ENCODE measurements around the gene ABCB11.
A peak's percentile ranks its signal among the peaks of the same experiment; 100 is the strongest.

The ABCB11 gene

GRCh38 chr2:168928113-168928831, 102.9 kb downstream of the ABCB11 start:
- no peaks in the 10 kb centered on the region for H3K36me3 Mint-ChIP-seq
- H3K27me3 Mint-ChIP-seq: peaks cover 13% of the 10 kb centered on the region
- no peaks in the 10 kb centered on the region for H3K9me3 Mint-ChIP-seq (ENCODE audit: low read depth)
- H3K4me3 Mint-ChIP-seq: no peak overlapping the region
- H3K27ac Mint-ChIP-seq: no peak overlapping the region
- H3K4me1 Mint-ChIP-seq (ENCODE audit: low read depth): no peaks in the 10 kb centered on the region

- no peaks in the 10 kb centered on the region for H3K36me3 Mint-ChIP-seq
- H3K27me3 Mint-ChIP-seq: peaks cover 22% of the 10 kb centered on the region
- H3K4me1 Mint-ChIP-seq (ENCODE audit: low read depth): no peaks in the 10 kb centered on the region
- no peak overlapping the region for H3K27ac Mint-ChIP-seq
- H3K9me3 Mint-ChIP-seq (ENCODE audit: low read depth): no peaks in the 10 kb centered on the region
- H3K4me3 Mint-ChIP-seq: no peak overlapping the region
Observed at GRCh38 chr2:168926621-168927386, 104.3 kb downstream of the ABCB11 start.

- H3K4me3 Mint-ChIP-seq: no peak overlapping the region
- H3K9me3 Mint-ChIP-seq (ENCODE audit: low read depth): no peaks in the 10 kb centered on the region
- H3K27me3 Mint-ChIP-seq: peaks cover 17% of the 10 kb centered on the region
- H3K4me1 Mint-ChIP-seq (ENCODE audit: low read depth): peaks cover 3% of the 10 kb centered on the region
- no peaks in the 10 kb centered on the region for H3K36me3 Mint-ChIP-seq
- H3K27ac Mint-ChIP-seq: no peak overlapping the region
Observed at GRCh38 chr2:168920504-168921157, 110.5 kb downstream of the ABCB11 start.

GRCh38 chr2:168916331-168916675, 114.8 kb downstream of the ABCB11 start:
- no peaks in the 10 kb centered on the region for H3K9me3 Mint-ChIP-seq (ENCODE audit: low read depth)
- peaks cover 8% of the 10 kb centered on the region for H3K27me3 Mint-ChIP-seq
- no peak overlapping the region for H3K27ac Mint-ChIP-seq
- no peak overlapping the region for H3K4me3 Mint-ChIP-seq
- H3K4me1 Mint-ChIP-seq (ENCODE audit: low read depth): peaks cover 9% of the 10 kb centered on the region
- peaks cover 3% of the 10 kb centered on the region for H3K36me3 Mint-ChIP-seq

- H3K27me3 Mint-ChIP-seq: peaks cover 7% of the 10 kb centered on the region
- H3K4me1 Mint-ChIP-seq (ENCODE audit: low read depth): peaks cover 9% of the 10 kb centered on the region
- H3K4me3 Mint-ChIP-seq: no peak overlapping the region
- peaks cover 3% of the 10 kb centered on the region for H3K36me3 Mint-ChIP-seq
- H3K9me3 Mint-ChIP-seq (ENCODE audit: low read depth): no peaks in the 10 kb centered on the region
- no peak overlapping the region for H3K27ac Mint-ChIP-seq
Observed at GRCh38 chr2:168915441-168916330, 115.4 kb downstream of the ABCB11 start.

GRCh38 chr2:168913495-168913894, 117.6 kb downstream of the ABCB11 start:
- Mint-ChIP-seq H3K36me3 (peaks cover 3% of the 10 kb centered on the region), H3K9me3 (ENCODE audit: low read depth) (no peaks in the 10 kb centered on the region), H3K27me3 (peaks cover 4% of the 10 kb centered on the region), H3K4me3 (no peak overlapping the region), H3K4me1 (ENCODE audit: low read depth) (peaks cover 9% of the 10 kb centered on the region), H3K27ac (no peak overlapping the region)

- Mint-ChIP-seq H3K27ac (no peak overlapping the region), H3K27me3 (peaks cover 4% of the 10 kb centered on the region), H3K4me1 (ENCODE audit: low read depth) (peaks cover 9% of the 10 kb centered on the region), H3K9me3 (ENCODE audit: low read depth) (no peaks in the 10 kb centered on the region), H3K4me3 (peak overlapping the region; percentile 67), H3K36me3 (peaks cover 3% of the 10 kb centered on the region)
Observed at GRCh38 chr2:168912901-168913369, 118.2 kb downstream of the ABCB11 start.

- H3K9me3 Mint-ChIP-seq (ENCODE audit: low read depth): no peaks in the 10 kb centered on the region
- H3K4me1 Mint-ChIP-seq (ENCODE audit: low read depth): peaks cover 9% of the 10 kb centered on the region
- H3K4me3 Mint-ChIP-seq: peak overlapping the region; percentile 67
- peaks cover 3% of the 10 kb centered on the region for H3K36me3 Mint-ChIP-seq
- H3K27me3 Mint-ChIP-seq: peaks cover 4% of the 10 kb centered on the region
- H3K27ac Mint-ChIP-seq: no peak overlapping the region
Observed at GRCh38 chr2:168912466-168912865, 118.7 kb downstream of the ABCB11 start.

GRCh38 chr2:168910330-168910729, 120.8 kb downstream of the ABCB11 start:
- peaks cover 3% of the 10 kb centered on the region for H3K36me3 Mint-ChIP-seq
- H3K4me1 Mint-ChIP-seq (ENCODE audit: low read depth): peaks cover 7% of the 10 kb centered on the region
- no peak overlapping the region for H3K27ac Mint-ChIP-seq
- peaks cover 4% of the 10 kb centered on the region for H3K27me3 Mint-ChIP-seq
- no peaks in the 10 kb centered on the region for H3K9me3 Mint-ChIP-seq (ENCODE audit: low read depth)
- no peak overlapping the region for H3K4me3 Mint-ChIP-seq

- Mint-ChIP-seq H3K27ac (no peak overlapping the region), H3K4me3 (no peak overlapping the region), H3K9me3 (ENCODE audit: low read depth) (no peaks in the 10 kb centered on the region), H3K27me3 (peaks cover 2% of the 10 kb centered on the region), H3K4me1 (ENCODE audit: low read depth) (peaks cover 4% of the 10 kb centered on the region), H3K36me3 (no peaks in the 10 kb centered on the region)
Observed at GRCh38 chr2:168907940-168908662, 123.0 kb downstream of the ABCB11 start.

- H3K4me3 Mint-ChIP-seq: no peak overlapping the region
- no peaks in the 10 kb centered on the region for H3K4me1 Mint-ChIP-seq (ENCODE audit: low read depth)
- H3K9me3 Mint-ChIP-seq (ENCODE audit: low read depth): no peaks in the 10 kb centered on the region
- no peak overlapping the region for H3K27ac Mint-ChIP-seq
- peaks cover 4% of the 10 kb centered on the region for H3K27me3 Mint-ChIP-seq
- no peaks in the 10 kb centered on the region for H3K36me3 Mint-ChIP-seq
Observed at GRCh38 chr2:168904358-168904757, 126.8 kb downstream of the ABCB11 start.

- Mint-ChIP-seq H3K4me3 (no peak overlapping the region), H3K4me1 (ENCODE audit: low read depth) (no peaks in the 10 kb centered on the region), H3K27me3 (peaks cover 4% of the 10 kb centered on the region), H3K36me3 (no peaks in the 10 kb centered on the region), H3K27ac (no peak overlapping the region), H3K9me3 (ENCODE audit: low read depth) (no peaks in the 10 kb centered on the region)
Observed at GRCh38 chr2:168903888-168904287, 127.2 kb downstream of the ABCB11 start.

GRCh38 chr2:168901003-168901402, 130.1 kb downstream of the ABCB11 start, which contains the start of gene G6PC2:
Gene G6PC2 (plus strand): TSS chr2:168901291. CDS start chr2:168901332, 41 bp downstream.
- H3K27me3 Mint-ChIP-seq: peaks cover 4% of the 10 kb centered on the region
- no peak within 1 kb of the TSS for H3K27ac Mint-ChIP-seq
- no peaks in the 10 kb centered on the region for H3K9me3 Mint-ChIP-seq (ENCODE audit: low read depth)
- H3K4me3 Mint-ChIP-seq: no peak within 1 kb of the TSS
- H3K36me3 Mint-ChIP-seq: no peaks in the 10 kb centered on the region
- no peaks in the 10 kb centered on the region for H3K4me1 Mint-ChIP-seq (ENCODE audit: low read depth)

- H3K4me3 Mint-ChIP-seq: no peak overlapping the region
- H3K27ac Mint-ChIP-seq: no peak overlapping the region
- H3K4me1 Mint-ChIP-seq (ENCODE audit: low read depth): no peaks in the 10 kb centered on the region
- H3K27me3 Mint-ChIP-seq: peaks cover 6% of the 10 kb centered on the region
- H3K36me3 Mint-ChIP-seq: no peaks in the 10 kb centered on the region
- H3K9me3 Mint-ChIP-seq (ENCODE audit: low read depth): no peaks in the 10 kb centered on the region
Observed at GRCh38 chr2:168897449-168897848, 133.7 kb downstream of the ABCB11 start.

Measured in activated naive CD8-positive, alpha-beta T cell (primary cell).